Measurements from ENCODE around the gene C6orf136.

The C6orf136 gene

DNA sequence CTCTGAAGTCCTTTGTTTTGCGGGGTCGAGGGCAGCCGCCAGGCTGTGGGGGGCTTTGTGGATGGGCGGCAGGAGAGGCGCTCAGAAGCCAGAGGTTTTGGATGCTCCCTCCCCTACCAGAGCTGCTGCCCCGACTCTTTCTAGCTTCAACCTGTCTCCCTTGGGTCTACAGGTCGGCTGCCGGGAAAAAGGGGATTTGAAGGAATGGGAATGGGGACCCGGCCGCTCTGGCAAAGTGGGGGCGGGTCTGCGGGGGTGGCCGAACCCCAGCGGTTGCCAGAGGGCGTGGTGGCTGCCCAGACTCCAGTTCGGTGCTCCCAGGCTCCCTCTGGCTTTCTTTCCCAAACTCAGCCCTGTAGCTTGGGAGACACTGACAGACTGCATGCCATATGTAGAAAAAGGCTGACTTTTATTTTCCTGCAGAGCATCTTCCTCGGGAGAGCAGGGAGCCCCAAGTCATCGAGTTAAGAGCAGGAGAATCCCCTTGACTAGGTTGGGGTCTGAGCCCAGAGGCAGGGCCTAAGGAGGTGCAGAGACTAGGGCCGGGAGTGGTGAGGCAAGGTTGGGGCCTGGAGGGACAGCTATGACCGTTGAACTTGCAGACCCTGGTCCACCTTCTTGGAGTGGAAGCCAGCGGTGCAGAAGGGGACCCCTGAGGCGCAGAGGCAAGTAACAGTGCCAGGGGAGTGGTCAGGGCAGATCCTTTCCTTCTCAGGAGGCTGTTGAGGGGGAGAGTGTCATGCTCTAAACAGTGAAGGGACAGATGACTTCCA lies 40.9 kb downstream of the C6orf136 start:
- peak; percentile 54 for DNase-seq

GRCh38 chr6:30688569-30688968 lies 41.6 kb downstream of the C6orf136 start:
- no peak for DNase-seq

DNA sequence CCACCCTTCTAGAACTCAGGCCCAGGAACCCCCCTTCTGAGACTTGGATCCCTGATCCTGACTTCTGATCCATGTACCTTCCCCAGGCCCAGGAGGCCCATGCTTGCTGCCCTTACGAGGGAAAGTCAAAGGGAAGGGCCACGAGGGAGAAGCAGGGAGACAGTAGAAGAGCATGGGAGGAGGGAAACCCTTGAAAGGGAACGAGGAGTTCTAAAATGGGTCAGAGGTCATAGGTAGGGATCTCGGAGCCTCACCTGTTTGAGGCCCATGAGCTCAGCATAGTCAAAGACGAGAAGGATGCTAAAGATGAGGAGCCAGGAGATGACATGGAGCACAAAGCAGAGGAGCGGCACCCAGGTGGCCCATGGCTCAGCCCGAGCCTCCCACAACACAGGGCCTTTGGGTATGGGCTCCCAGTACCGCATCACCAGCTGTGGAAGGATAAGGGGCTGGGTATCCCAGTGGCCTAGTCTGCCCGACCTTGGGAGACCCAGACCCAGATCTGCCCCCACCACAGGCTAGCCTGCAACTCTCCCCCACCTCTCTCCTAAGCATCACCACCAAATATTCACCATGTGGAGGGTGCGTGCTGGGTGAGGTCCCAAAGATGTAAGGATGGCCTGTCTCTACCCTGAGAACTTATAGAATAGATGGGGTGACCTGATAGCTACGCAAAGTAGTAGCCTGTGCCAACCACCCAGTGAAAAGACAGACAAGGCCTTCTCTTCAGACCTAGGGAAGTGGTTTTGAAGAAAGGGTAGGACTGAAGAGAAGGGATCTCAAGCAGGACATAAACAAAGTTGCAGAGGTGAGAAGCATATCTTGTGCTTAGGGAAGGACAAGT lies 42.3 kb downstream of the C6orf136 start:
- DNase-seq: no peak

- DNase-seq: no peak
Measured at GRCh38 chr6:30689985-30690384, 43.1 kb downstream of the C6orf136 start.

DNA sequence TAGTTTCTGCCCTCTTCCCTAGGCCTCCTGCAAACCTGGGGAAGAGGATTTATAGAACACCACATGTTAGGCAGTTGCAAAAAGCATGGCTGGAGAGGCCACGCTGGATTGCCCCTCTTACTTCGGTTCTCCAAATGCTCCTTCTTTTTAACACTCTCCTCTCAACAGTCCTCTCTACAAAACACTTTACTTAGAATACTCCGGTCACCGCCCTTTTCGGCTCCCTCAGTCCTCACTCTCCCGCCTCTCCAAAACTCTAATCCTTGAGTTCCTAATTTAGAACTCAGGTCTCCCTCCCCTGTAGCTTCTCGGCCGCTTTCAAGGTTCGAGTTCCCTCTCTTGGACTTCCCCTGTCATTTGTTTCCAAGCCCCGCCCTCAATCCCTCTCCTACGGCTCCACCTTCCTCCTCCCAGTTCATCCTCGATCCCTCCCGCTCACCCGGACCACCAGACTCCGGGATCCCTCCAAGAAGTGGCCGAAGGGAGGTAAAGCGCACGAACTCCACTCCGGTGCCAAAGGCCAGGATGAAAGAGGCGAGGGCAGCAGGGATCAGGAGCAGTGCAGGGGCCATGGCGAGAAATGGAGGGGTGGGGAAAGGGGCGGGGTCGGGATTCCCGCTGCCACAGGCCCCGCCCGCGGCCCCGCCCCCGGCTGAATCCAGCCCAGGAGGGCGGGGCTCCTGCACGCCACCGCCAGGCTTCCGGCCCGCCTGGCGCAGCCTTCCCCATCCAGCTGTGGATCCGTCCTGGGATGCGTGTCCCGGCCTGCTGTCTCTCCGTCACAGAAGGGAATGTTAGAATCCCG lies 43.7 kb downstream of the C6orf136 start, which contains the start of gene NRM:
Gene NRM (minus strand): TSS at position 582 of the 805 bp plus-strand sequence. CDS start 10 bp downstream, at position 572.
- peak; percentile 96 for DNase-seq

DNA sequence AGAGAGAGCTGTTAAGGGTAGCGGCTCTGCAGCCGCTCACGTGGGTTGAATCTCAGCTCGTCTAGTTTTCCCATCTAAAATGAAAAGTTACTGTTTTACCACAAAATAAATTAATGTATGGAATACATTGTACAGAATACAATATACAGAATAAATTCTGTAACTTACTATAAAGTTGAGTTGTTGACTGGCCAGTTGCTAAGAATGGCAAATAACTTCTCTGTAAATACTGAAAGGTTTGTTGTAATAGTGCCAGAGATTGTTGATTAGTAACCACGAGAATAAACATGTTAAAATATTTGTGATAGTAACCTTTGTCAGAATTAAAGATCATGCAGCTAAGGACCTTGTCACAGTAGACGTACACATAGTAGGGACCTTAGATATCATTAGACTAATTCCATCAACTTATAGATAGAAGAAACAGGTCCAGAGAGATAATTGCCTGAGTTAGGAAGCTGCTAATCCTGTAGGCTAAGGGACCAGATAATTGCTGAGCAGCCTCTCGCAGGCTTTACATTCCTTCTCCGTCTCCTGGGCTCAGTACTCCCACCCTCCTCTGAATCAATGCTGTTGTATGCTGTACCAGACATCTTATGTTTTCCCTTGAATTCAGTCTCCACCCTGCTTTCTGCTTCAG lies 44.4 kb downstream of the C6orf136 start:
- DNase-seq: peak; percentile 90

- no peak for DNase-seq
Measured at GRCh38 chr6:30696432-30696831, 49.5 kb downstream of the C6orf136 start.

- DNase-seq: no peak
Measured at GRCh38 chr6:30700340-30700739, 53.4 kb downstream of the C6orf136 start.
